Left cardiac atrium (tissue), 4 donors: ENCODE results near the gene LEP. TPM values are rescaled to one million over a fixed set of nuclear protein-coding genes. Genes with fewer than 3 reads are reported as not detected.
A peak's percentile ranks its signal among the peaks of the same experiment; 100 is the strongest.
"Not testable (repeated sequence)": the region's sequence is repeated elsewhere in the genome, so short reads cannot be mapped to it uniquely, and the experiment has no call there.

Experiments
- ATAC-seq, 2 donors: fragments of 200-7000 bp; cut with Tn5 transposase; one replicate each; pipeline ENCODE4 v1.9.1; 2020; ENCODE audit warnings: mild to moderate bottlenecking in 2 of 2, moderate library complexity in 2 of 2
- DNase-seq: peaks from one replicate; pipeline ENCODE4 v3.0.0-alpha.2; 2020
- intact Hi-C, 2 donors: fragments of 100-400 bp; cut with DNase I; formaldehyde crosslinking; loops; one replicate each; pipeline versions ENCODE4 v1.14.1 to v1.15.1; 2022 to 2023
- total RNA-seq, 2 donors: library from RNA; stranded (reverse); fragmentation: NEBNext Ultra II Directional; extraction: Animal tissue kit (Norgen Biotek cat#: 25700); gene quantifications; one replicate each; pipeline ENCODE4 v1.2.1, GENCODE V29; 2021
- donor health status: DM: no; HTN: yes; CAD: no.
- donor health status: DM: no; HTN: yes; CAD: no; lungs with severe emphysema.
- donor health status: DM: yes; HTN: yes; CAD: no.
- donor health status: Dilated cardiomyopathy.

The LEP gene
- total RNA-seq, 2 donors from 2014 or later = 25.6 to 37.1 TPM

- ATAC-seq = peak; percentile 18 to 35
- no peak for DNase-seq
- intact Hi-C loops = no loop called here
Observed at GRCh38 chr7:128236924-128237586, 4.0 kb upstream of the LEP start.

DNA sequence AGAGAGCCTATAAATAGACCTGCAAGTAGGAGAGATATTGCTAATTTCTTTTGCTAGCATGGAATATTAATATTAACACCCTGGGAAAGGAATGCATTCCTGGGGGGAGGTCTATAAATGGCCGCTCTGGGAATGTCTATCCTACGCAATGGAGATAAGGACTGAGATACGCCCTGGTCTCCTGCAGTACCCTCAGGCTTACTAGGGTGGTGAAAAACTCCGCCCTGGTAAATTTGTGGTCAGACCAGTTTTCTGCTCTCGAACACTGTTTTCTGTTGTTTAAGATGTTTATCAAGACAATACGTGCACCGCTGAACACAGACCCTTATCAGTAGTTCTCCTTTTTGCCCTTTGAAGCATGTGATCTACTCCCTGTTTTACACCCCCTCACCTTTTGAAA, 1.9 kb upstream of the LEP start:
- ATAC-seq, DNase-seq, intact Hi-C loops: not testable (repeated sequence)

- DNase-seq = no peak
- intact Hi-C loops = no loop called here
- ATAC-seq = no peak
Observed at GRCh38 chr7:128242661-128243060, 1.6 kb downstream of the LEP start.

GRCh38 chr7:128243273-128243672, 2.2 kb downstream of the LEP start:
- ATAC-seq (no peak), DNase-seq (no peak)
- intact Hi-C loops = no loop called here

GRCh38 chr7:128244861-128245260, 3.8 kb downstream of the LEP start:
- ATAC-seq (no peak), DNase-seq (no peak)
- intact Hi-C loops = no loop called here

DNA sequence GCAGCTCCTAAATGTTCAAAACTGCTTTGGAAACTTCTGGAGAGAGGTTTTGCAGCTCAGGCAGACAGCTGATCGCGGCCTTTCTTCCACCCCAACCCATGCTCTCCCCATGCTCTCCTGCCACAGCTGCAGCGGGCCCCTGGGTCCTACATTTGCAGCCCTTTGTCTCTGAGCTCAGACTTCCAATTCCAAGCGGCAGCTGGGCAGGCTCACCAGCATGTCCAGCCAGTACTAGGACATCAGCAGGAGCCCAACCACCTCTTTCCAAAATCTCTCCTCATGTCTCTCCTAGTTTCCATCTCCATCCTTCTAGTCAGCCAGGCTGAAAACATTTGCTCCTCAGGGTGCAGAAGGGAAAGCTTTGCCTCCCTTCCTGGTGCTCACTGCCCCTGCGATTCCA, 6.0 kb downstream of the LEP start:
- DNase-seq = no peak
- peak in 1 of 2 donors; percentile 30 for ATAC-seq
- intact Hi-C loops = no loop called here

GRCh38 chr7:128247640-128248194, 6.6 kb downstream of the LEP start:
- intact Hi-C loops = no loop called here
- ATAC-seq = no peak
- DNase-seq = no peak

GRCh38 chr7:128251337-128251736, 10.3 kb downstream of the LEP start:
- DNase-seq (no peak), ATAC-seq (no peak)
- intact Hi-C loops = no loop called here

DNA sequence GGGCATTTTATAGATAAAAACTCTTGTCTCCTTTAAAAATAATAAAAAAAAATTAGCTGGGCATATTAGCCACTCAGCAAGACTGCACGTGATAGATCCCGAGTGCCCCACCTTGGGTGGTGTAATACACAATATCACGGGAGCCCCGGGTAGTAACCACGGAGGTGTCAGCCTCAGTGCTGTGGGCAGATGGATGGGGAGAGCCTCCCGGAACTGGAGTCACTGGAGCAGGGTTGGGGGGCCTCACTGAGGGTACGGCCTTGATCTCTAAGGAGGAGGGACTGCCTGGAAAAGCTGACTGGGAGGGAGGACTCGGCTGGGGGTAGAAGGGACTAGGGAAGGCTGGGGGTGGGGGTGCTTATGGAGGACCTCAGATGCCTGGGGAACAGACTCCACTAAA, 12.6 kb downstream of the LEP start:
- no peak for ATAC-seq
- intact Hi-C loops = no loop called here
- DNase-seq = no peak

- DNase-seq (no peak), ATAC-seq (no peak)
- intact Hi-C loops = no loop called here
Observed at GRCh38 chr7:128254470-128254869, 13.4 kb downstream of the LEP start.

GRCh38 chr7:128255271-128255670, 14.2 kb downstream of the LEP start:
- intact Hi-C loops = no loop called here
- ATAC-seq = no peak

GRCh38 chr7:128257458-128257857, 16.4 kb downstream of the LEP start:
- ATAC-seq (no peak), DNase-seq (no peak)
- intact Hi-C loops = no loop called here

More at GRCh38 chr7:128255271-128255670, 14.2 kb downstream of the LEP start:
- no peak for DNase-seq

DNA sequence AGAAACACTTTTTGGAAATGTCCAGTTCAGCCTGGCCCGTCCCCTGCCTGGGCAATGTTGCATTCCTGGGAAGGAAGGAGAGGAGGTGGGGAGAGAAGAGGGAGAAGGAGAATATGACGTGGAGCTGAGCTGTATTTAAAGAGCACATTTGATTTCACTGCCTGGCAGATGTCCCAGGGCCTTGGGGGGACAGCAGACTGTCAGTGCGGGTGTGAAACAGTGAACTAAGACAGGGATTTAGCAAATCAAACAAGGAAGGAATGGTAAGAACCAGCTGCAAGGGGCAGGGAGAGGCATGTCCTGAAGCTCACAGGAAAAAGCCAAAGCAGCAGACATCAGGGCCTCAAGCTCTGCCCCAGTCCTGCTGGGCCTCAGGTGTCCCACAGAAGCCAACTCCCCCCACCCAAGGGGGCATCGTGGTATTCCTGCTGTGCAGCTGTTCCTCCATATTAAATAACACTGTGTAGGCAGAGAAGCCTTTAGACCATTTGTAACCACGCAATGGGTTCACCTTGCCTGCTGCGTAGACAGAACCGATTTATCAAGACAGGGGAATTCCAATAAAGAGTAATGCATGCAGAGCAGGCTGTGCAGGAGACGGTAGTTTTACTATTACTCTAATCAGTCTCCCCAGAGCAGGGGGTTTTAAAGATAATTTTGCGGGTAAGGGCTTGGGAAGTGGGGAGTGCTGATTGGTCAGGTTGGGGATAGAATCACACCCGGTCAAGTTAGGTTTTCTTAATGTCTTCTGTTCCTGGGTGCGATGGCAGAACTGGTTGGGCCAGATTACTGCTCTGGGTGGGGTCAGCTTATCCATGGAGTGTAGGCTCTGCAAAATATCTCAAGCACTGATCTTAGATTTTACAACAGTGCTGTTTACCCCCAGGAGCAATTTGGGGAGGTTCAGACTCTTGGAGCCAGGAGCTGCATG, 18.3 kb downstream of the LEP start:
- intact Hi-C loops = no loop called here
- ATAC-seq (no peak), DNase-seq (no peak)

DNA sequence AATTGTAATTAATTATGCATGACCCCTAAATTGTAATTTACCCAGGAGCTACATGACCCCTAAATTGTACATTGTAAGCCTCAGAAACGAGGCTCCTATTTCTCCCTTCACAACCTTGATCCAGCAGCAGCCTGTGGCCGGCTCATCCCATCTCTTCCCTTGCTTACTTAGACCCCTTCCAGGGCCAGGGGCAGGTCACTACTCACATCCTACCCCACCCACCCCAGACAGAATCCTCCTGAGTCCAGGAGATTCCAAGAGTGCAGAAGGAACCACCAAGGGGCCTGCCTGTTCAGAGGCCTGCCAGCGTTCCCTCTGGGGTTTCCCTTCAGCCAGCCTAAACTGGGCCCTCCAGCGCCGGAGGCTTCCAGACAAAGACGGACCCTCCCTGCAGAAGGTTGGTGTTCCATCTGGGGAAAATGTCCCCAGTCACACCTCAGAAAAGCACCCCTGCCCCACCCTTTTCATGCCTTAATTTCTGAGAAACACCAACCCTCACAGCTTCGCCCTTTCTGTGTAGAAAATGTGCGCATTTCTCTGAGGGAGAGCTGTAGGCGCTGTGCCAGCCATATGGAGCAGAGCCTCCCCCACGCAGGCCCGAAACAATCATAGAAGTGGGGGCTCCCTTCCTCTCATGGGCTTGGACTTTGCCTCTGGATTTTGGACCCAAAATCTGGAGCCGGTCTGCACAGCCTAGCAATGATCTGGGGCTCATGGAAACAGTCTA, 19.2 kb downstream of the LEP start:
- no peak for ATAC-seq
- no peak for DNase-seq
- intact Hi-C loops = no loop called here

- DNase-seq = no peak
Observed at GRCh38 chr7:128262273-128263028, 21.4 kb downstream of the LEP start.

GRCh38 chr7:128263420-128263819, 22.3 kb downstream of the LEP start:
- DNase-seq = no peak
- ATAC-seq = no peak
- intact Hi-C loops = no loop called here

More at GRCh38 chr7:128262273-128263028, 21.4 kb downstream of the LEP start:
- intact Hi-C loops = no loop called here
- no peak for ATAC-seq

GRCh38 chr7:128264477-128264876, 23.4 kb downstream of the LEP start:
- DNase-seq (no peak), ATAC-seq (no peak)
- intact Hi-C loops = no loop called here

GRCh38 chr7:128265156-128265905, 24.3 kb downstream of the LEP start:
- ATAC-seq = no peak
- no peak for DNase-seq
- intact Hi-C loops = no loop called here
